KOPT-K1 (cell line): Measurements from ENCODE around the gene RTN4IP1.
"Not testable (repeated sequence)": the region's sequence is repeated elsewhere in the genome, so short reads cannot be mapped to it uniquely, and the experiment has no call there.

Experiments
- H3K27ac ChIP-seq: fragments of 200-600 bp; sonication (generic); 2 replicates; pipeline ENCODE4 v1.5.1; 2016; ENCODE audit warnings: antibody characterized with exemption, mild to moderate bottlenecking, low read depth, low read length; ENCODE audit not compliant: poor library complexity, severe bottlenecking
- H3K36me3 ChIP-seq: fragments of 200-600 bp; sonication (generic); 2 replicates; pipeline ENCODE4 v1.5.1; 2017; ENCODE audit warnings: antibody characterized with exemption, mild to moderate bottlenecking, low read length, moderate library complexity; ENCODE audit not compliant: insufficient read depth
- H3K9me3 ChIP-seq: fragments of 200-600 bp; sonication (generic); 2 replicates; pipeline ENCODE4 v1.5.1; 2017; ENCODE audit warnings: antibody characterized with exemption, low read length, mild to moderate bottlenecking; ENCODE audit not compliant: insufficient read depth, poor library complexity, severe bottlenecking

RTN4IP1 gene

DNA sequence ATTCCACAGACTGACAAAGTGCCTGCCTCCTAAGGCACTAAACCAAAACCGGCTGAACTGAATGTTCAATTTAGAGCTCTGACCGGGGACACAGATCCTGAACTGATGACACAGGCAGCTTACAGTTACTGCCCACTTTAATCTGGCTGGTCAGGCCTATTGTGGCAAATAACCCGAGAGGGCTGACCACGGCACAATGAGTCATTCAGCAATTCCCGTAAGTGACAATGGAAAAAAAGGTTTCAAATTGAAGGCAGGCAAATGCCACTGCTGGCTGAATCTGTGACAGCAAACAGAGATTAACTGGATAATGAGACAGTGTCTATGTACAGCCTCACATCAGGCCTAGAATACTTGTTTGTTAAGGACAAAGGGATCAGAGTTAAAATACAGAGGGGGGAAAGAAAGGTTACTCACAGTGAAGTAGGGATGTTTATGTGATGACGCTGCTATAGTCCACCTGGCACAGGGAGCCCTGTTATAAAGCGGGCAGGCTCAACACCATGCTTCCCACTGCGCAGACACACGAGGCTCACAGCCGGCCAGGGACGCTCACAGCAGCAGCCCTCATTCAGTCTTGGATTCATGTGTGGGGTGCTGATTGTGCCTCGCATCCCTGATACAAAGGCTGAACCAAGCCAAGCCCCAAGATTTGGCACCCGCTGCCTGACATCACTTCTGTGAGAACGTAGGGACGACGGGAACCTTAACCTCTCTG, 54.4 kb downstream of the RTN4IP1 start:
- Histone ChIP-seq H3K36me3 (peaks cover 14% of the 10 kb centered on the region), H3K9me3 (no peaks in the 10 kb centered on the region), H3K27ac (no peak overlapping the region)

DNA sequence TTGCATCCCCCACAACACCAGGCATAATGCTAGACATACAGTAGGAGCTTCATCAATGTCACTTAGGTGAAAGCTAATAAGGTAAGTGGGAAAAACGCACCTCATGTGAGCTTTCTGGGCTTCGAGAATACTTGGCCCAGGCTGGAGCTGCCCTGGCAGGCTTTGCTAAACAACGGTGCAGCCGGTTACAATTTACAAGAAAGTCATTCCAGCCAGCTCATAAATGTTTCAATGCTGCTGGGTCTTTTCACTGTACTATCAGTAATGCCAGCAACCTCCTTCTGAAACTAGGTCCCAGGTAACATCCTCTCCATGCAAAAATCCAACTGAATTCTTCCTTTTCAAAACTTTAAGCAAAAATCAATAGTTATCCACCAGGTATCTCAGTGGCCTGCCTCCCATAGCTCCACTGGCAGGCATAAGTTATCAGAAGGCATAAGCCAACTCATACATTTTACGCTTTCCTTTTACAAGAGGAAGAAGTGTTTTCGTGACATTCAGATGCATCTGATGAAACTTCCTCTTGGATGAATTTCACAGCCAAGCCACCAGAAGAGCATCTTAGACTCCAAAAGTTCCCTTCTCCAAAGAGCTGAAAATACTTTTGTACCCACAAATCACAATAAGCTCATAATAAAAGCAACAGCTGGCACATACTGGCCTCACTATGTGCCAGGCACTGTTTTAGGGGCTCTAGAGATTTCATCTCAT, 56.3 kb downstream of the RTN4IP1 start:
- no peak overlapping the region for H3K27ac ChIP-seq
- peaks cover 33% of the 10 kb centered on the region for H3K36me3 ChIP-seq
- no peaks in the 10 kb centered on the region for H3K9me3 ChIP-seq

GRCh38 chr6:106572436-106572835, 56.9 kb downstream of the RTN4IP1 start:
- no peak overlapping the region for H3K27ac ChIP-seq
- peaks cover 39% of the 10 kb centered on the region for H3K36me3 ChIP-seq
- H3K9me3 ChIP-seq, result no peaks in the 10 kb centered on the region

GRCh38 chr6:106569428-106569827, 59.9 kb downstream of the RTN4IP1 start:
- Histone ChIP-seq H3K9me3 (no peaks in the 10 kb centered on the region), H3K36me3 (peaks cover 69% of the 10 kb centered on the region), H3K27ac (no peak overlapping the region)

DNA sequence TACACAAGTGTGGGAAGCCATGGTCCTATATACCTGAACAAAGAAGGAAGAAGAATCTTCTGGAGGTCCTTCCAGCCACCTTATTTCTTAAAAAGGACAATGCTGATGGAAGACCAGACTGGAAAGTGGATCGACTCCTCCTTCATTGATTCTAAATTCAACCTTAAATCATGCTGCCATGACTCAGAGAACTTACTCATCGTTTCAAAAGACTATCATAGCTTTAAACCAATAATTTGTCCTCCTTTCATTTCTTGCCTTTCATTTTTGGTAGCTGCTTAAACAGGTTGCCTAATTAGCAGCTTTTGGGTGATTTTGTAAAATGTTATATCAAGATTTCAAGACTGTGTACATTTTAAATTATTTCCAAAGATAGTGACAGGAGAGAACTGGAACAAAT, 60.8 kb downstream of the RTN4IP1 start:
- H3K9me3 ChIP-seq, result no peaks in the 10 kb centered on the region
- no peak overlapping the region for H3K27ac ChIP-seq
- peaks cover 78% of the 10 kb centered on the region for H3K36me3 ChIP-seq

DNA sequence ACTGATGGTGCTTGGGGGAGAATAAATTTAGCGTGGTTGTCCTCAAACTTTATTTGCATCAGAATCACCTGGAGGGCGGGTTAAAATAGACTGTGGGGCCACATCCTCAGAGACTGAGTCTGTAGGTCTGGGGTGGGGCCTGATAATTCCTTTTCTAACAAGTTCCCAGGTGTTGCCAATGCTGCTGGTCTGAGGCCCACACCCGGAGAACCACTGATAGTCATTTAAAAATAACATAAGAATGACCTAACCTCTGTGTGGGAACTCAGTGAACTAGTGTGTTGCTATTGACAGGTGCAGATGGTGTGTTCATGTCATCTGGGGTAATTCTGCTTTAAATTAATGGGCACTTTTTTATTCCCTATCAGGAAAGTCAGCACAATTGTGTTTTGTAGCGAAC, 64.8 kb downstream of the RTN4IP1 start:
- Histone ChIP-seq H3K36me3 (peaks cover 98% of the 10 kb centered on the region), H3K27ac (no peak overlapping the region), H3K9me3 (no peaks in the 10 kb centered on the region)

DNA sequence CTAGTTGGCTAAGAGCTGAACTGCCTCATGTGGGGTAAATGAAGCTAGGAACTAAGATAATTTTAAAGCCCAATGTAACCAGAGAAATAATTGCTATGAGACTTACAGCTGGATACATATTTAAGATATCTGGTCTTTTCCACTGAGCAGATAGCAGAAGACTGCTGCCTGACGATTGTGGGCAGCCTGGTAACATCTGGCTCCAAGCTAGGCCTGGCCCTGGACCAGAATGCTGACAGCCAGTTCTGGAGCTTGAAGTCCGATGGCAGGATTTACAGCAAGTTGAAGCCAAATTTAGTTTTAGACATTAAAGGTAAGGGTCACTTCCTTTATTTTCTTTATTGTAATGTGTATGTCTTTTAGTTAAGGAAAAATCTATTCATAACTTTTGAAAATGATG, 65.7 kb downstream of the RTN4IP1 start:
- H3K36me3 ChIP-seq, result peaks cover 98% of the 10 kb centered on the region

DNA sequence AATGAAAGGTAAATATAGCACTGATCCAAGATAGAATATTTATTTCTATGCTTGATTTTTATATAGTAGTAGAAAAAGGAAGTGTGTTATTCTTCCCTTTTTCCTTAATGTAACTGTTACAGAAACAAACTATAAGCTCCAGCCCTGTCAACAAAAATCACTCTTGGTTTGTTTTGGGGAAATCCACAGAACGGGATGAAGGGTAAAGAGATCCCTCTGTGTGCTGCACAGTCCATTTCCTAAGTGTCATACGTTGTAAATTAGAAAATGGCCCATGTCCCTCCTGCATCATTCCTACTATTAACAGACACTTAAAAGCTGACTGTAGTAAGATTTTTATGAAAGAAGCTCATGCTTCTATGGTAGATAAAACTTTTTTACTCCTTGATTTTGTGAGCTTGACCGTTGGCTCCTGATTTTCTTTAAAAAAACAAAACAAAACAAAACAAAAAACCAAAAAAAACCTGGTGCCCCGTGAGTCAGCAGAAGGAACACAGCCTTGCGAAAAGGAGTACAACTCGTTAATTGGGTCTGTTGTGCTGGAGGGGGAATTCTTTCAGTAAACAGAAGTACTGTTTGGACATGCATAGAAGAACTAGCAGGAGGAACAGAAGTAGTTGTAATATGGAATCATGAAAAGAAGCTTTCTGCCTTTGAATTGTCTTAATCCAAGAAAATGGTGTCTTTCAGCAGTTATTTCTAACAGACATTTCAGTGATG, 67.5 kb downstream of the RTN4IP1 start:
- H3K27ac ChIP-seq, result no peak overlapping the region
- H3K36me3 ChIP-seq, result peaks cover 98% of the 10 kb centered on the region
- no peaks in the 10 kb centered on the region for H3K9me3 ChIP-seq

More for the DNA sequence above, 65.7 kb downstream of the RTN4IP1 start:
- no peak overlapping the region for H3K27ac ChIP-seq
- no peaks in the 10 kb centered on the region for H3K9me3 ChIP-seq

- Histone ChIP-seq H3K9me3 (no peaks in the 10 kb centered on the region), H3K27ac (no peak overlapping the region), H3K36me3 (peaks cover 98% of the 10 kb centered on the region)
These were observed 68.2 kb downstream of the RTN4IP1 start for GRCh38 chr6:106560996-106561685.

GRCh38 chr6:106559659-106560058, 69.6 kb downstream of the RTN4IP1 start:
- not testable (repeated sequence) for H3K9me3 ChIP-seq, H3K27ac ChIP-seq
- H3K36me3 ChIP-seq, result peaks cover 98% of the 10 kb centered on the region

GRCh38 chr6:106558364-106558763, 70.9 kb downstream of the RTN4IP1 start:
- Histone ChIP-seq H3K9me3 (no peaks in the 10 kb centered on the region), H3K36me3 (peaks cover 98% of the 10 kb centered on the region), H3K27ac (no peak overlapping the region)

DNA sequence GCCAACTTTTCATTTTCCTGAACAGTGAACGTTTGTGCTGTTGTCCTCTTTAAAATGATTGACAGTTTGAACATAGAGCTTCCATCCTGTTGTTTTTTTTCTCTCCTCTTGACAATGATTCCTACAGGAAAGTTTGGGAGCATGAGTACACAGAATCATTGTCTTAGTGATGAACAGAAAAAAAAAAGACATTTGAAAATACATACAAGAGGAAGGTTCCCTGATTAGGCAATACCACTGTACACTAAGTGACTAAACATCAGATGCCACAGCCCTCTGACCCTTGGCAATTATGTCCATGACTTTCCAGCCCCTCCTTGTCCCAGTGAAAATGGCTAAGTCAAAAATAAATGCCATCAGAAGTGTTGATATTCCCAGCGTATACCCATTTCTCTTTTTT, 71.5 kb downstream of the RTN4IP1 start:
- H3K36me3 ChIP-seq, result peaks cover 98% of the 10 kb centered on the region
- no peaks in the 10 kb centered on the region for H3K9me3 ChIP-seq
- H3K27ac ChIP-seq, result no peak overlapping the region

DNA sequence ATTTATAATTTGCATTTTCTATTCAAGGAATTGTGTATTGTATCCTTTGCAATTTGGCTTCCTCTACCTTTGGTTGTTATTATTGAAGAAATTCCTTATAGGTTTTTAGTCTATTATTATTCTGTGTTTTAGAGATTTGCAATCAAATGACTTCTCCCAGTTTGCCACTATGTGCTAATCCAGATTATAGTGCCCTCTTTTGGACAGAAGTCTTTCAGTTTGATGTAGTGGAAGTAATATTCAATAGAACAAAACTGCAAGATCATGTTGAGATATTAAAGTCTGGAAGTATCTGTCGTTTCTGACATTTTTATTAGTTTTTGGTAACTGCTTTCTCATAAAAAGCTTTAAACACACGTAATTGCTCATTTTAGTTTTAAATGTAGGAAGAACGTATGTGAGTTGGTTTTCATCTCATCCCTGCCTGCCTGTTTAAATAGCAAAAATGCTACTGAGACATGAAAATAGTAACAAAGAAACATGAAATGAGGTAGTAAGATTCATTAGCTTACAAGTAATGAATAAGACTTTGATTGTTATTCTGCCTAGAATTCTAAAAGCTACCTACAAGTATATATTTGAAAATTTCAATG, 72.8 kb downstream of the RTN4IP1 start:
- peaks cover 97% of the 10 kb centered on the region for H3K36me3 ChIP-seq
- no peaks in the 10 kb centered on the region for H3K9me3 ChIP-seq
- H3K27ac ChIP-seq, result no peak overlapping the region

DNA sequence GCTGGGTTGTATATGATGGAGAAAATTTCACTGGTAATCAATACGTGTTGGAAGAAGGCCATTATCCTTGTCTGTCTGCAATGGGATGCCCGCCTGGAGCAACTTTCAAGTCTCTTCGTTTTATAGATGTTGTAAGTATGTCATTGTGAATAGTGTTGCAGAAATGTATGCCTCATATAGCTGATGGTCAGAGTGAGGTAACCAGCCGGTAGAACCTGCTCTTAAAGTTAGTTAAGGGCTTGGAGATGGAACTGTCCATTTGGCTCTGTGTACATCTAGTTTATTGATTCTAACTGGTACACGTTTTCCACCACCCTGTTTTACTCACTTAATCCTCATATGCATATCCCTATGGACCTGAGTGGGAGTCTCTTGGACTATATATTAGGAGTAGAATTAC, 73.5 kb downstream of the RTN4IP1 start:
- no peaks in the 10 kb centered on the region for H3K9me3 ChIP-seq
- H3K27ac ChIP-seq, result no peak overlapping the region
- peaks cover 97% of the 10 kb centered on the region for H3K36me3 ChIP-seq

DNA sequence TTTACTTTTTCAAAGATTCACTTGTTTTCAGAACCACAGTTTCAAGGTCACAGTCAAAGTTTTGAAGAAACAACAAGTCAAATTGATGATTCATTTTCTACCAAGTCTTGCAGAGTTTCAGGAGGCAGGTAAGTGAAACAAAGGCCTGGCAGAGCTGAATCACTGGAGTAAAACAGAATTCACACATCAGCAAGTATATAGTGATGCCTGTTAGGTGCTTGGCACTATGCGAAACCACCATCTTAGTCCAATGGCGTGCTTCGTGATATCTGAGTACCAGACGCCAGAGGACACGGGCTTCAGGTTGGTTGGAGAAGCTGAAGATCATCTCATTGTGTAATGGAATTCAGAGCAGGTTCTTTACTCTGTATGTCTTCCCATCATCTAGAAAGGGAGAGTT, 75.9 kb downstream of the RTN4IP1 start:
- H3K27ac ChIP-seq, result no peak overlapping the region
- H3K36me3 ChIP-seq, result peaks cover 91% of the 10 kb centered on the region
- H3K9me3 ChIP-seq, result no peaks in the 10 kb centered on the region
